MG63 (cell line): Measurements from ENCODE around the gene NBEAL1. TPM values are rescaled to one million over a fixed set of nuclear protein-coding genes. Genes with fewer than 3 reads are reported as not detected.
"Not testable (repeated sequence)": the region's sequence is repeated elsewhere in the genome, so short reads cannot be mapped to it uniquely, and the experiment has no call there.

ENCODE experiments used
- DNase-seq: peaks from one replicate; pipeline ENCODE4 v3.0.0-alpha.2; 2020
- H3K27me3 ChIP-seq: fragments of 250-450 bp; sonication (Bioruptor Pico); 2 replicates; pipeline ENCODE4 v1.5.1; 2020; ENCODE audit warnings: mild to moderate bottlenecking, moderate library complexity
- H3K36me3 ChIP-seq: fragments of 250-450 bp; sonication (Bioruptor Pico); 2 replicates; pipeline ENCODE4 v1.5.1; 2020; ENCODE audit warnings: mild to moderate bottlenecking, moderate library complexity
- H3K4me3 ChIP-seq: fragments of 250-450 bp; sonication (Bioruptor Pico); 2 replicates; pipeline ENCODE4 v1.5.1; 2020; ENCODE audit warnings: mild to moderate bottlenecking, moderate library complexity
- H3K9me3 ChIP-seq: fragments of 250-450 bp; sonication (Bioruptor Pico); 2 replicates; pipeline ENCODE4 v1.5.1; 2020; ENCODE audit warnings: mild to moderate bottlenecking, moderate library complexity
- total RNA-seq: library from RNA; depleted of rRNA; stranded (reverse); fragments of >200 nt; shearing (Covaris generic); gene quantifications from 2 replicates; pipeline ENCODE4 v1.2.3, GENCODE V29; 2014; ENCODE audit warnings: low replicate concordance

Gene NBEAL1
- total RNA-seq, 1 experiment from 2014 or later = 4.1 TPM

DNA sequence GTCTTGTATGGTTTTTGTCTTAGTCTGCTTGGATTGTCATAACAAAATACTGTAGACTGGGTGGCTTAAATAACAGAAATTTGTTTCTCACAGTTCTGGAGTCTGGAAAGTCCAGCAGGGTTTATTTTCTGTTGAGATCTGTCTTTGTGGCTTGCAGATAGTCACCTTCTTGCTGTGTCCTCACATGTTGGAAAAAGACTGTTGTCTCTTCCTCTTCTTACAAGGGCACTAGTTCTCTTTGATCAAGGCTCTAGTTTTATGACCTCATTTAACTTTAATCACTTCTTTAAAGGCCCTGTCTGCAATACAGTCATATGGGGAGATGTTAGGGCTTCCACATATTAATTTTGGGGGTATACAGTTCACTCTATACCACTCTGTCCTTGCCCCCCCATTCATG, 56.5 kb downstream of the NBEAL1 start:
- H3K9me3 ChIP-seq = no peaks in the 10 kb centered on the region; the same call in 1 of the 2 replicates
- no peak for DNase-seq
- H3K36me3 ChIP-seq = peaks cover 2% of the 10 kb centered on the region; the same call in 1 of the 2 replicates
- H3K4me3 ChIP-seq = no peak overlapping the region
- H3K27me3 ChIP-seq = no peaks in the 10 kb centered on the region

DNA sequence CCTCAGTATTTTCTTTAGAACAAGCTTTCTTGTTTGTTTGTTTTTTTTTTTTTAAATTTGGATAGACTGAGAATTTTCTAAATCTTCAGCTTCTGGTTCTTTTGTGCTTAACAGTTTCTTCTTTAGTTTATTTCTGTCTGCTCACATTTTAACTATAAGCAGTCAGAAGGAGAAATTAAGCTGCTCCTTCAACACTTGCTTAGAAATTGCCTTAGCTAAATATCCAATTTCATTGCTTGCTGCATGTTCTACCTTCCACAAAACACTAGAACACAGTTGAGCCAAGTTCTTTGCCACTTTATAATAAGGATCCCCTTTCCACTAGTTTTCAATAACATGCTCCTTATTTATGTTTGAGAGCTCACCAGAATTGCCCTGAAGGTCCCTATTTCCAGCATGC, 57.7 kb downstream of the NBEAL1 start:
- Histone ChIP-seq H3K4me3 (no peak overlapping the region), H3K36me3 (peaks cover 2% of the 10 kb centered on the region; the same call in 1 of the 2 replicates), H3K9me3 (no peaks in the 10 kb centered on the region; the same call in 1 of the 2 replicates), H3K27me3 (no peaks in the 10 kb centered on the region)
- no peak for DNase-seq

DNA sequence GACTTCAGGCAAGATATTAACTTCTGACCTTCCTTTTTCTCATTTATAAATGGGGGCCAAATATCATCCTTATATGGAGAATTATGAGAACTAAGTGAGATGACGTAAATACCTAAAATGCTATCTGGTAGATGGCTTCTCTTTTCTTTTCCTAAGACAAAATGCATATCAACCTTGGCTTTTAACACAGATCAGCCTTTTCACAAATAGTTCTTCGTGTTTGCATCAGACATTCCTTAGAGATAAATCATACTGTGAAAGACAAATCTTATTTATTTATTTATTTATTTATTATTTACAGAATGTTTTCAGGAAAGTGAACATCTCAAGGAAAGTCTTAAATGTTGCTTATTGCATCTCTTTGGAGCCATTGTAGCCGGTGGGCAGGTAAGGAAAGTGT, 62.8 kb downstream of the NBEAL1 start:
- H3K36me3 ChIP-seq = no peaks in the 10 kb centered on the region
- no peak overlapping the region for H3K4me3 ChIP-seq
- no peaks in the 10 kb centered on the region; the same call in 1 of the 2 replicates for H3K9me3 ChIP-seq
- no peak for DNase-seq
- no peaks in the 10 kb centered on the region for H3K27me3 ChIP-seq

DNA sequence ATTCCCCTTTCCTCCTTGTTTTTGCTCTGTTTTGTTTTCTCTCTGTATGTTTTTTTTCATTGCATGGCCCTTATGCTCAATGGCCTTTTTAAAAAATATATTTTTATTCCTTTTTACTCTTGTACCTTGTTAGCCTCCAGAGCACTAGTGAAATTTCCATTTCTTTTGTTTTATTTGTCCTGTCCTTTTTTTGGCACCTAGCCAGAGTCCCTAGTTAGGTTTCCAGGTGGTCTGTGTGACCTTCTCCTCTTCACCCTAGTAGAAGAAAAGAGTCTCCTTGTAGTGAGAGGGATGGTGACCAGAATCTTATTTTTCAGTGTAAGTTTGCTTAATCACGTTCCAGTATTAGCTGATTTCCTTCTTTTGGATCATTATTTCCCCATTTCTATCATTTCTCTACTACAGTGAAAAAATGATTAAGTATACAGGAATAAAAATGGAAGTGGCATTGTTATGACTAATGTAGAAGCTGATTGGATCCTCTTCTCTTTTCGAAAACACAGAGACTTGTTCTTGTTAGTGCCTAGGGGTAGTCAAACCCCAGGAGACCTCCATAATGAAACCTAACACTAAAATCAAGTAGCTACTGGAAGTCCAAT, 65.9 kb downstream of the NBEAL1 start:
- H3K27me3 ChIP-seq = no peaks in the 10 kb centered on the region
- H3K36me3 ChIP-seq = 0 out of 2 replicates have a peak, but pooled peaks cover 6% of the 10 kb centered on the region
- H3K9me3 ChIP-seq = no peaks in the 10 kb centered on the region
- H3K4me3 ChIP-seq = no peak overlapping the region
- DNase-seq = no peak

DNA sequence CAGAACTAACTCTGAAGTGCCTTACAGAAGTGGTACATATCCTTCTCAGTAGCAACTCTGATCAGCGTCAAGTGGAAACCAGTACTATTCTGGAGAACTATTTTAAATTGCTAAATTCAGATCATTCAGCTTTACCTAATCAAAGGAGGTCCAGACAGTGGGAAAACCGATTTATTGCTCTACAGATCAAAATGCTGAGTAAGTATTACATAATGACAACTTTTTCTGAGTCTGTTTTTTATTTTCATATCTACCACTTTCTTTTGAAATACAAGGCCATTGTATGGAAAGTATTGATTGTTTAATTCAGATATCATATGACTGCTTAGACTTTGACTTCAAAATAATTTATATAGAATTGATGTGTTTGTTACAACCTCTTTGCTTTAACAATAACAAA, 68.7 kb downstream of the NBEAL1 start:
- 0 out of 2 replicates have a peak, but pooled peaks cover 12% of the 10 kb centered on the region for H3K36me3 ChIP-seq
- no peaks in the 10 kb centered on the region for H3K27me3 ChIP-seq
- no peaks in the 10 kb centered on the region for H3K9me3 ChIP-seq
- H3K4me3 ChIP-seq = no peak overlapping the region
- no peak for DNase-seq

DNA sequence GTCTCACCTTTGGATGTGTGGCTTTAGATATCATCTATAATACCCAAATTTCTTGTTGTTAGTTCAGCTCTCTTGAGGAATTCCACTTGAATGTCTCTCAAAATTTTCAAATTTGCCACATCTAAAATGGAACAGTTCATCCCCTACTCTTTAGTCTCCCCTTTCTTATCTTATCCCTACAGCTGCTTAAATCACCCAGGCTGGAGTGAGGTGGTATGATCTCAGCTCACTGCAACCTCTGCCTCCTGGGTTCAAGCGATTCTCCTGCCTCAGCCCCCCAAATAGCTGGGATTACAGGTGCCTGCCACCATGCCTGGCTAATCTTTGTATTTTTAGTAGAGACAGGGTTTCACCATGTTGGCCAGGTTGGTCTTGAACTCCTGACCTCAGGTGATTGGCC, 71.7 kb downstream of the NBEAL1 start:
- peaks cover 12% of the 10 kb centered on the region; the same call in 1 of the 2 replicates for H3K36me3 ChIP-seq
- not testable (repeated sequence) for DNase-seq, H3K4me3 ChIP-seq, H3K27me3 ChIP-seq, H3K9me3 ChIP-seq

DNA sequence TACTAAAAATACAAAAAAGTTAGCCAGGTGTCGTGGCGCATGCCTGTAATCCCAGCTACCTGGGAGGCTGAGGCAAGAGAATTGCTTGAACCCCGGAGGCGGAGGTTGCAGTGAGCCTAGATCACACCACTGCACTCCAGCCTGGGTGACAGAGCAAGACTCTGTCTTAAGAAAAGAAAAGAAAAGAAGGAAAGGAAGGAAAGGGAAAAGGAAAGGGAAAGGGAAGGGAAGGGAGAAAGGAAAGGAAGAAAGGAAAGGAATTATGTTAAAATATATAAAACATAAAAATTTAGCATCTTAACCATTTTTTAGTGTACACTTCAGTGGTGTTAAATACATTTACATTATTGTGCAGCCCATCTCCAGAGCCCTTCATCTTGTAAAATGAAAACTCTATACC, 76.0 kb downstream of the NBEAL1 start:
- not testable (repeated sequence) for H3K27me3 ChIP-seq, H3K9me3 ChIP-seq, H3K36me3 ChIP-seq, DNase-seq, H3K4me3 ChIP-seq

DNA sequence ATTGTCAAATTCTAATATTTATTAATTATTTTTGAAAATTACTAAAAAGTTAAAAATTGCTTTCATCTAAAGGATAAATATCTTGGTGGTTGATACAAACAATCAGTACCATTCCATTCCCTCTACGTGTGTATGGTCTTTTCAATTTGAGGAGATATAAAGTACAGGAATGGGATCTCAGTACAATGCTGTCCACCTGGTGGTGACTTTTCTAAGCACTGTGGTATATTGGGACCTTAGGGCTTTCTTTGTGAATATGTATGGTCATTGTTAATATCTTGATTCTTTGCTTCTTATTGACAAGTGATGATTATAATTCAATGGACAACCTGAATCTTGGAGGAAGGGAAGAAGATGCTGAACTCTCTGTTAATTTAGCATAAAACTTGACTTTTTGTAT, 83.1 kb downstream of the NBEAL1 start:
- H3K36me3 ChIP-seq = peaks cover 16% of the 10 kb centered on the region
- H3K9me3 ChIP-seq = no peaks in the 10 kb centered on the region; the same call in none of the 2 replicates
- no peak for DNase-seq
- H3K4me3 ChIP-seq = no peak overlapping the region
- H3K27me3 ChIP-seq = no peaks in the 10 kb centered on the region

DNA sequence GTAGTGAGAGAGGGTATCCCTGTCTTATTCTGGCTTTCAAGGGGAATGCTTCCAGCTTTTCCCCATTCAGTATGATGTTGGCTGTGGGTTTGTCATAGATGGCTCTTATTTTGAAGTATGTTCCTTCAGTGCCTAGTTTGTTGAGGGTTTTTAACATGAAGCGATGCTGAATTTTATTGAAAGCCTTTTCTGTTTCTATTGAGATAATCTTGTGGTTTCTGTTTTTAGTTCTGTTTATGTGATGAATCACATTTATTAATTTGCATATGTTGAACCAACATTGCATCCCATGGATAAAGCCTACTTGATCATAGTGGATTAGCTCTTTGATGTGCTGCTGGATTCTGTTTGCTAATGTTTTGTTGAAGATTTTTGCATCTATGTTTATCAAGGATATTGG, 87.7 kb downstream of the NBEAL1 start:
- Histone ChIP-seq H3K36me3 (peaks cover 26% of the 10 kb centered on the region), H3K9me3 (peaks cover 15% of the 10 kb centered on the region)
- H3K4me3 ChIP-seq, H3K27me3 ChIP-seq, DNase-seq: not testable (repeated sequence)

DNA sequence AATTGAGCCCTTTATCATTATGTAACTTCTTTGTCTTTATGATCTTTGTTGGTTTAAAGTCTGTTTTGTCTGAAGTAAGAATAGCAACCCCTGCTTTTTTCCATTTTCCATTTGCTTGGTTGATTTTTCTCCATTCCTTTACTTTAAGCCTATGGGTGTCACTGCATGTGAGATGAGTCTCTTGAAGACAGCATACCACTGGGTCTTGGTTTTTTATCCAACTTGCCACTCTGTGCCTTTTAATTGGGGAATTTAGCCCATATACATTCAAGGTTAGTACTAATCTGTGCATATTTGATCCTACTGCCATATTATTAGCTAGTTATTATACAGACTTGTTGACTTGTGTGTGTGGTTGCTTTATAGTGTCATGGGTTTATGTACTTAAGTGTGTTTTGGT, 89.6 kb downstream of the NBEAL1 start:
- peaks cover 15% of the 10 kb centered on the region for H3K9me3 ChIP-seq
- H3K27me3 ChIP-seq = no peaks in the 10 kb centered on the region
- no peak for DNase-seq
- no peak overlapping the region for H3K4me3 ChIP-seq
- H3K36me3 ChIP-seq = peaks cover 34% of the 10 kb centered on the region

DNA sequence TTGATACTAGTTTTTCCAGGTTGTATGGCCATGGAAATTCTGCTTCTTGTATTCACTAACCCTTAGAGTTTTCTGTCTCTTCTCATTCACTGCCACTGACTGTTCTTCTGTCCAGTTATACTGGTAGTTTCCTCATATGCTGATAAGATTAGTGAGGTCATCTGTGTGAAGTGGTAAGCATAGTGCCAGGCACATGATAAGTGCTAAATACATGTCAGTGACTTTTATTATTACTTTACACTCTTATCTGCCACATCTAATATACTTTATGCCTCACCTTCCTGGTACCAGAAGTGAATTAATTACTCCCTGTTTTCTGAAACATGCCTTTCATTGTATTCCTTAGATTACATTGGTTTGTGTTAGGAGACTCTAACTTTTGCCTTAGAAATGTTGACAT, 91.3 kb downstream of the NBEAL1 start:
- Histone ChIP-seq H3K4me3 (no peak overlapping the region), H3K9me3 (peaks cover 15% of the 10 kb centered on the region), H3K27me3 (no peaks in the 10 kb centered on the region), H3K36me3 (peaks cover 43% of the 10 kb centered on the region)
- DNase-seq = no peak

DNA sequence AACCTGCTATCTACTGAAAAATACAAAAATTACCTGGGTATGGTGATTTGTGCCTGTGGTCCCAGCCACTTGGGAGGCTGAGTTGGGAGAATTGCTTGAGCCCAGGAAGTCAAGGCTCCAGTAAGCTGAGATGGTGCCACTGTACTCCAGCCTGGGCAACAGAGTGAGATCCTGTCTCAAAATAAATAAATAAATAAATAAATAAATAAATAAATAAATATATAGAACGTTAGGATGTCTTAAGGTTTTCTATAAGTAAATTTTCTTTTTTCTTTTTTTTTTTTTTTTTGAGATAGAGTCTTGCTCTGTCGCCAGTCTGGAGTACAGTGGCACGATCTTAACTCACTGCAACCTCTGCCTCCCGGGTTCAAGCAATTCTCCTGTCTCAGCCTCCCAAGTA, 95.8 kb downstream of the NBEAL1 start:
- not testable (repeated sequence) for DNase-seq, H3K9me3 ChIP-seq, H3K4me3 ChIP-seq, H3K27me3 ChIP-seq
- H3K36me3 ChIP-seq = peaks cover 35% of the 10 kb centered on the region

DNA sequence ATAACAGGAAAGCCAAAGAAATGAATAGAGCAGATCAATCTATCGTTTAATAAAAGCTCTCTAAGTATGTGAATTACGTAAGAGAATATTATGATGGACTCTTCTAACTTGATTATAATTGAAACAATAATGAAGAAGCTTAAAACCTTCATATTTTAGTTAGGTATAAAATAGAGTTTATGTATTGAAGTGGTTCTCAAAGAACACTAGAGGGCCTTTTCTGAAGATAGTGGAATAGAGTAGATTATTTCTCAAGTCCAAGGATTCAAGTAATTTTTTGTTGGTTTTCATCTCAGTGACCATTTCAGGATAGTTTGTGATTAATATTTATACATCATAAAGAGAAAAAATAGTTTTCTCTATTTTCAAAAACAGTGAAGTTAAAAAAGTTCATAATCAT, 97.7 kb downstream of the NBEAL1 start:
- H3K27me3 ChIP-seq = no peaks in the 10 kb centered on the region
- DNase-seq = no peak
- H3K36me3 ChIP-seq = peaks cover 35% of the 10 kb centered on the region
- no peak overlapping the region for H3K4me3 ChIP-seq
- H3K9me3 ChIP-seq = no peaks in the 10 kb centered on the region

DNA sequence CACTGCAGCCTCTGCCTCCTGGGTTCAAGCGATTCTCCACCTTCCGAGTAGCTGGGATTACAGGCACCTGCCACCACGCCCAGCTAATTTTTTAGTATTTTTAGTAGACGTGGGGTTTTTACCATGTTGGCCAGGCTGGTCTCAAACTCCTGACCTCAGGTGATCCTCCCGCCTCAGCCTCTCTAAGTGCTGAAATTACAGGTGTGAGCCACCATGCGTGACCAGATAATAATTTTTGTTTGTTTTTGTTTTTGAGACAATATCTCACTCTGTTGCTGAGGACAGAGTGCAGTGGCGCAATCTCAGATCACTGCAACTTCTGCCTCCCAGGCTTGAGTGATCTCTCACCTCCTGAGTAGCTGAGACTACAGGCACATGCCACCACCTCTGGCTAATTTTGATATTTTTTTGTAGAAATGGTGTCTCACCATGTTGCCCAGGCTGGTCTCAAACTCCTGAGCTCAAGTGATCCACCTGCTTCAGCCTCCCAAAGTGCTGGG, 100.6 kb downstream of the NBEAL1 start:
- H3K4me3 ChIP-seq, H3K9me3 ChIP-seq, DNase-seq, H3K27me3 ChIP-seq: not testable (repeated sequence)
- peaks cover 18% of the 10 kb centered on the region for H3K36me3 ChIP-seq

DNA sequence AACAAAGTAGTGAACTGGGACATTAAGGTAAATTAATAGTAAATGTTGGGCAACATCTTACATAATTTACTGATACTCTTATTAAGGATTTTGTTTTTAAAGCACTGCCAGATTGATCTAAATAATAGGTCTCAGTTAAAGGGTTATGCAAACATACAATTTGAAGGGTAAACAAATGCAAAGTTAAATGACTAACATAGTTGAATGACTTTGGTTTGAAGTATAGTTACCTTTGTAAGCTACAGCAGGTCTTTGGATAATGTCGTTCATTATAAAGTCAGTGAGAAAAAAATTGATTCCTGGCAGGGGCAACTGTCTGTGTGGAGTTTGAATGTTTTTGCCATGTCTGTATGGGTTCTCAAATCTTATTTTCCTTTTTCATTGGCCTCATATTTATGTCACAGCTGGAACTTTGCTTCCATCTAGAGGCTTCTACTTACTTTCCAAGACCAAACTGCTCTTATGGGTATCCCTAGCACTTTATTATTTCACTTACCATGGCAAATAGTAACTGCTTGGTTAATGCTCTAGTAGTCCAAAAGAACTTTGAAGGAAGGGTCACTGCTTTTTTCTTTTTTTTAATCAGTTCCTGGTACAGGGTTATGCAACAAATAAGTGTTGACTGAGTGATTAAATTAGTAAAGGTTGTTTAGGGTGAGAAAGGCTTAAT, 107.8 kb downstream of the NBEAL1 start:
- Histone ChIP-seq H3K27me3 (no peaks in the 10 kb centered on the region), H3K4me3 (no peak overlapping the region), H3K36me3 (peaks cover 12% of the 10 kb centered on the region), H3K9me3 (no peaks in the 10 kb centered on the region)
- DNase-seq = no peak

DNA sequence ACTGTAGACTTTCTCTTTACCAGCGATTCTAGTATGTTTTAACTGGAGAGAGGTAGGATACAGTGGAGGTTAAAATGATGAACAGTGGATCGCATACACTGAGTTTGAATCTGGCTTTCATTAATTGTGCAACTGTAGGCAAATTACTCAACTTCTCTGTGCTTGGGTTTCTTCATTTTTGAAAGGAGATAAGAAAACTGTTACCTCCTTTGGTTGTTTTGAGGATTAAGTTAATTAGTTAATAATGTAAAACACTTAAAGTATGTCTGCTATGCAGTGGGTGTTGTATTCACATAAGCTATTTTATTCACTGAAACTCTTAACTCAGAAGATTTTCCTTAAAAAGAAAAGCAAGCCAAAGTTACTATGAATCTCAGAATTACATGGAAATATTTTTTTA, 112.3 kb downstream of the NBEAL1 start:
- Histone ChIP-seq H3K9me3 (no peaks in the 10 kb centered on the region), H3K27me3 (no peaks in the 10 kb centered on the region), H3K36me3 (peaks cover 15% of the 10 kb centered on the region), H3K4me3 (no peak overlapping the region)
- DNase-seq = no peak

DNA sequence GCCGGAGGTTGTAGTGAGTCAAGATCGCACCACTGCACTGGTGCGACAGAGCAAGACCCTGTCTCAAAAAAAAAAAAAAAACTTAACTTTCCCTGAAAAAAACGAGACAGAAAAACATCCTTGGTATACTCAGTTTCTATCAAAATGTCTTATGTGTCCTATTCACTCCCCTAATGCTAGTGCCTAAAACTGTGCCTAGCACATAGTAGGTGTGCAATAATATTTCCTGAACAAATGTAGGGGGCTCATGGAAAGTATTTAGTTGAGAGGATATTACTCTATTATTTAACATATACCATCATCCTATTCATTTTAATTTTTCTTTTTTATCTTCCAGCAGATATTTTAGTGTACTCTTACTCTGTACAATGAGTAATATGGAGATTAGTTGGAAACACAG, 120.4 kb downstream of the NBEAL1 start:
- Histone ChIP-seq H3K9me3 (no peaks in the 10 kb centered on the region), H3K4me3 (no peak overlapping the region), H3K27me3 (no peaks in the 10 kb centered on the region), H3K36me3 (no peaks in the 10 kb centered on the region; the same call in 1 of the 2 replicates)
- DNase-seq = no peak

DNA sequence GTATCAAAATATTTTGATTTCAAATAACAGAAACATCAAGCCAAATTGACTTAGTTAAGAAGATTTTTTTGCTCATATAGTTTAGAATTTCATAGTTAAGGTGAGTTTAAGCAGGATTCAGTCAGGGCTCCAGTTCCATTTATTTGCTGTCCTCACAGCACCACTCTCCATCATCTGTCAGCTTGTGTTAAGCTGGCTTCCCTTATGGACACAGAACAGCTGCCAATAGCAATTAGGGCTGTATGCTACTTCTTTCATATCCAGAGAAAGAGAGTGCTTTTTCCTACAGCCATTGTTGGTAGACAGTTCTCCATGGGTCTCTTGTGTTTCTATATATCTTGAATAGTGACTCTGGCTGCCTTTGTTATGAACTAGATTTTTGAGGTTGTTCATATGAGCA, 128.7 kb downstream of the NBEAL1 start:
- Histone ChIP-seq H3K36me3 (no peaks in the 10 kb centered on the region; the same call in 1 of the 2 replicates), H3K27me3 (no peaks in the 10 kb centered on the region), H3K4me3 (no peak overlapping the region), H3K9me3 (no peaks in the 10 kb centered on the region)
- no peak for DNase-seq
